ENCODE data around the gene RALY. TPM values are rescaled to one million over a fixed set of nuclear protein-coding genes. Genes with fewer than 3 reads are reported as not detected.

The RALY gene
- total and polyA plus RNA-seq, 2 experiments from 2014 or later = 122 to 240 TPM

DNA sequence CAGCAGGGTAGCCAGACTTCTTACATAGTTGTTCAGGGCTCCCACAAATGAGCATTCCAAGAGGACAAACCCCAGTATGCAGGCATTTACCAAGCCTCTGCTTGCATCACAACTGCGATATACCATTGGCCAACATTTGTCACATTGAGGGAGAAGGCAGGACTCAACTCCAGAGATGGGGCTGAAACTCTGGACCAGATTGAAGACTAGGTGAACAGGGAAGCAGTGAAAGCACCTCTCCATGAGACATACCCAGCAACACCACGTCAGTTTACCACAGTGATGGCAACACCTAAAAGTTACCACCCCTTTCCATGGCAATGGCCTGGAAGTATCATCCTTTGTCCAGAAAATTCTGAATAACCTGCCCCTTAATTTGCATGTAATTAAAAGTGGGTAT lies 7.9 kb upstream of the RALY start:
- no peak overlapping the region for H2AFZ ChIP-seq

GRCh38 chr20:33986560-33987216 lies 7.0 kb upstream of the RALY start:
- no peak for DNase-seq (ENCODE audit: low spot score)
- WGBS (ENCODE audit: low lambda C conversion rate, missing lambda C conversion rate) = 88% methylated on average over 5 of the region's 5 CpGs
- Histone ChIP-seq H2AFZ (no peak overlapping the region), H3K27ac (no peak overlapping the region), H3K4me3 (no peak overlapping the region), H4K20me1 (ENCODE audit: insufficient read depth, poor library complexity, severe bottlenecking) (no peaks in the 10 kb centered on the region), H3K36me3 (replicated peaks; ENCODE audit: insufficient read depth, low read depth) (no peaks in the 10 kb centered on the region), H3K79me2 (peaks cover 12% of the 10 kb centered on the region), H3K27me3 (no peaks in the 10 kb centered on the region), H3K4me1 (ENCODE audit: insufficient read depth) (peaks cover 3% of the 10 kb centered on the region), H3K4me2 (no peak overlapping the region), H3K9me3 (ENCODE audit: low read depth) (no peaks in the 10 kb centered on the region), H3K9me2 (replicated peaks; ENCODE audit: insufficient read depth) (no peaks in the 10 kb centered on the region)
- TF ChIP-seq EZH2 (IDR thresholded peaks at IDR 0.05; ENCODE audit: borderline replicate concordance) = no peak
- no peak for TF ChIP-seq EZH2phosphoT487 (IDR thresholded peaks at IDR 0.05; ENCODE audit: low read depth, severe bottlenecking, unreplicated experiment)
- TF ChIP-seq, protein P1, sequence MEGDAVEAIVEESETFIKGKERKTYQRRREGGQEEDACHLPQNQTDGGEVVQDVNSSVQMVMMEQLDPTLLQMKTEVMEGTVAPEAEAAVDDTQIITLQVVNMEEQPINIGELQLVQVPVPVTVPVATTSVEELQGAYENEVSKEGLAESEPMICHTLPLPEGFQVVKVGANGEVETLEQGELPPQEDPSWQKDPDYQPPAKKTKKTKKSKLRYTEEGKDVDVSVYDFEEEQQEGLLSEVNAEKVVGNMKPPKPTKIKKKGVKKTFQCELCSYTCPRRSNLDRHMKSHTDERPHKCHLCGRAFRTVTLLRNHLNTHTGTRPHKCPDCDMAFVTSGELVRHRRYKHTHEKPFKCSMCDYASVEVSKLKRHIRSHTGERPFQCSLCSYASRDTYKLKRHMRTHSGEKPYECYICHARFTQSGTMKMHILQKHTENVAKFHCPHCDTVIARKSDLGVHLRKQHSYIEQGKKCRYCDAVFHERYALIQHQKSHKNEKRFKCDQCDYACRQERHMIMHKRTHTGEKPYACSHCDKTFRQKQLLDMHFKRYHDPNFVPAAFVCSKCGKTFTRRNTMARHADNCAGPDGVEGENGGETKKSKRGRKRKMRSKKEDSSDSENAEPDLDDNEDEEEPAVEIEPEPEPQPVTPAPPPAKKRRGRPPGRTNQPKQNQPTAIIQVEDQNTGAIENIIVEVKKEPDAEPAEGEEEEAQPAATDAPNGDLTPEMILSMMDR (IDR thresholded peaks at IDR 0.05; ENCODE audit: poor library complexity) = no peak

More for the DNA sequence above, 7.9 kb upstream of the RALY start:
- Histone ChIP-seq H3K4me1 (ENCODE audit: insufficient read depth) (no peaks in the 10 kb centered on the region), H3K4me3 (no peak overlapping the region), H3K9me3 (ENCODE audit: low read depth) (no peaks in the 10 kb centered on the region), H3K27ac (no peak overlapping the region), H3K36me3 (replicated peaks; ENCODE audit: insufficient read depth, low read depth) (no peaks in the 10 kb centered on the region), H3K9me2 (replicated peaks; ENCODE audit: insufficient read depth) (no peaks in the 10 kb centered on the region), H4K20me1 (ENCODE audit: insufficient read depth, poor library complexity, severe bottlenecking) (no peaks in the 10 kb centered on the region), H3K4me2 (no peak overlapping the region), H3K79me2 (peaks cover 4% of the 10 kb centered on the region), H3K27me3 (no peaks in the 10 kb centered on the region)
- no peak for DNase-seq (ENCODE audit: low spot score)
- WGBS (ENCODE audit: low lambda C conversion rate, missing lambda C conversion rate) = 50% methylated on average over 2 of the region's 2 CpGs
- no peak for TF ChIP-seq EZH2phosphoT487 (IDR thresholded peaks at IDR 0.05; ENCODE audit: low read depth, severe bottlenecking, unreplicated experiment)

- Histone ChIP-seq H3K4me1 (ENCODE audit: insufficient read depth) (peaks cover 8% of the 10 kb centered on the region), H3K79me2 (peaks cover 26% of the 10 kb centered on the region), H3K27ac (no peak overlapping the region), H4K20me1 (ENCODE audit: insufficient read depth, poor library complexity, severe bottlenecking) (peaks cover 7% of the 10 kb centered on the region), H3K9me3 (ENCODE audit: low read depth) (no peaks in the 10 kb centered on the region), H3K27me3 (no peaks in the 10 kb centered on the region), H3K4me2 (no peak overlapping the region), H3K36me3 (replicated peaks; ENCODE audit: insufficient read depth, low read depth) (no peaks in the 10 kb centered on the region), H3K4me3 (no peak overlapping the region), H2AFZ (no peak overlapping the region), H3K9me2 (replicated peaks; ENCODE audit: insufficient read depth) (no peaks in the 10 kb centered on the region)
- DNase-seq (ENCODE audit: low spot score) = no peak
- TF ChIP-seq, protein P1 (IDR thresholded peaks at IDR 0.05; ENCODE audit: poor library complexity) = no peak
- no peak for TF ChIP-seq EZH2 (IDR thresholded peaks at IDR 0.05; ENCODE audit: borderline replicate concordance)
- TF ChIP-seq EZH2phosphoT487 (IDR thresholded peaks at IDR 0.05; ENCODE audit: low read depth, severe bottlenecking, unreplicated experiment) = no peak
- WGBS (ENCODE audit: low lambda C conversion rate, missing lambda C conversion rate) = 94% methylated on average over 4 of the region's 4 CpGs
Observed at GRCh38 chr20:33990075-33990474, 3.6 kb upstream of the RALY start.

DNA sequence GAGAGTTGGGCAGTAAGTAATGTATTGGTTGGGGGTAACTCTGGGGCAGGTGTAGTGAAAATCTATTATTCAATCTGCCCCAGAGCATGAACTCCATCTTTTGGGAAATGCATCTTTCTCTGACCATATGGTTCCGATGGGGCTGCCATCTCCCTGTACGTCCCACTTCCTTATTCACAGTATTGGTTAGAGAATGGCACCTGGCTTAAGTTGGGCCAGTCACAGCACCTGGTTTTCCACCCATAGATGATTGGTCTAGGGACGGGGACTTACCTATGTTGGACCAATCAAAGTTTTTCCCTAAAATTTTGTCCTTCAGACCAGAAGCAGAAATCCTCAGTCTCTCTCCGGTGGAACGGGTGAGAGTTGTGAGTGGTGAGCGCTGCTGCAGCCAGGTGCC lies 2.2 kb upstream of the RALY start:
- Histone ChIP-seq H3K27ac (peak overlapping the region; percentile 88), H3K27me3 (no peaks in the 10 kb centered on the region), H4K20me1 (ENCODE audit: insufficient read depth, poor library complexity, severe bottlenecking) (peaks cover 21% of the 10 kb centered on the region), H3K4me1 (ENCODE audit: insufficient read depth) (peaks cover 14% of the 10 kb centered on the region), H2AFZ (no peak overlapping the region), H3K79me2 (peaks cover 40% of the 10 kb centered on the region), H3K9me2 (replicated peaks; ENCODE audit: insufficient read depth) (no peaks in the 10 kb centered on the region), H3K4me2 (peak overlapping the region; percentile 86), H3K36me3 (replicated peaks; ENCODE audit: insufficient read depth, low read depth) (no peaks in the 10 kb centered on the region), H3K4me3 (no peak overlapping the region), H3K9me3 (ENCODE audit: low read depth) (no peaks in the 10 kb centered on the region)
- WGBS (ENCODE audit: low lambda C conversion rate, missing lambda C conversion rate) = 98% methylated on average over 6 of the region's 6 CpGs
- TF ChIP-seq, protein P1 (IDR thresholded peaks at IDR 0.05; ENCODE audit: poor library complexity) = no peak
- TF ChIP-seq EZH2phosphoT487 (IDR thresholded peaks at IDR 0.05; ENCODE audit: low read depth, severe bottlenecking, unreplicated experiment) = no peak
- DNase-seq (ENCODE audit: low spot score) = no peak

All from hepatocyte (in vitro differentiated cells).